WTC11 (cell line): Measurements from ENCODE around the gene HSPA12A.

Experiments used
- CTCF ChIP-seq: fragments of 200-600 bp; IDR thresholded peaks from 2 replicates; pipeline ENCODE4 v1.8.0; 2022; ENCODE audit warnings: antibody characterized with exemption
- ZBTB21 ChIP-seq: sonication (generic); formaldehyde crosslinking; IDR thresholded peaks from 2 replicates; pipeline ENCODE4 v1.8.1; 2023; ENCODE audit warnings: mild to moderate bottlenecking, missing genetic modification reagents, borderline replicate concordance

GRCh38 chr10:116774728-116775151 is 32.4 kb upstream of the HSPA12A start:
- TF ChIP-seq CTCF (no peak), ZBTB21 (CRISPR knock-in tag) (no peak)
